ENCODE results near the gene HLCS.

The HLCS gene

DNA sequence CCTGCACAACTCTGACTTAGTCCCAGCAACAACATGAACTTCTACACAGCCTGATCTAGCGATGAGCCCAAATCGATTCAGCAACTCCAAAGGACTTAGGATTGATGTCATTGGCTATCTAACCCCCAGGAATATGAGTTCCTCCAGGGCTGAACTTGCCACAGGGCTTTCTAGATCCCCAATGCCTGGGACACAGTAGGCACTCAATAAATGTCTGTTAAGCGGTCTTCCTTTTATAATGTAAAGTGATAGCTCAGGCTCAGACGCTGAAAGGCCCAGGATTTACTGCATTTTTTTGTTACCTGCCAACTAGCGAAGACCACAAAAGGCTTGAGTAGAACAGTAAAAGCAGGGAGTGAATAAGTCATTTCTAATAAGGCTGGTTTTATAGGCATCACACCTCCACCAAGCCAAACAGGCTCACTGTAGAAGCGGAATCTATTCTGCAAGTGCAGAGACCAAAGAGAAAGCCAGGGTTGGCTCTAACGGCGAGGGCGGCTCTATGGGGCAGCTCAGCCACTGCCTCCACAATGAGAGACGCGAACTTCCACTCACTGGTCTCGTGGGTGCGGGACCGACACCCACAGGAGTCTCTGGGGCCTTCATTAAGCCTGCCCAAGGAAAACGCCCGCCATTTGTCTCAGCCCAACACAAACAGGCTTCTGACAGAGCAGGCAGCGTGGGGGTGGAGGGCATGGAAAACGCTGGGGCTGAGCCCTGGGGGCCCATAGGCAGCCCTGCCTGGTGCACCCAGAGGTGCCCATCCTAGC is 52.0 kb downstream of the HLCS start:
- H3K9me3 ChIP-seq (ENCODE audit: severe bottlenecking) = no peaks in the 10 kb centered on the region
- H3K27ac ChIP-seq = no peak overlapping the region
- no peaks in the 10 kb centered on the region; the same call in 1 of the 2 replicates for H3K36me3 ChIP-seq
- no peaks in the 10 kb centered on the region for H3K27me3 ChIP-seq (ENCODE audit: insufficient read depth, low read depth, severe bottlenecking)
- DNase-seq = no peak
- TF ChIP-seq, protein P1, sequence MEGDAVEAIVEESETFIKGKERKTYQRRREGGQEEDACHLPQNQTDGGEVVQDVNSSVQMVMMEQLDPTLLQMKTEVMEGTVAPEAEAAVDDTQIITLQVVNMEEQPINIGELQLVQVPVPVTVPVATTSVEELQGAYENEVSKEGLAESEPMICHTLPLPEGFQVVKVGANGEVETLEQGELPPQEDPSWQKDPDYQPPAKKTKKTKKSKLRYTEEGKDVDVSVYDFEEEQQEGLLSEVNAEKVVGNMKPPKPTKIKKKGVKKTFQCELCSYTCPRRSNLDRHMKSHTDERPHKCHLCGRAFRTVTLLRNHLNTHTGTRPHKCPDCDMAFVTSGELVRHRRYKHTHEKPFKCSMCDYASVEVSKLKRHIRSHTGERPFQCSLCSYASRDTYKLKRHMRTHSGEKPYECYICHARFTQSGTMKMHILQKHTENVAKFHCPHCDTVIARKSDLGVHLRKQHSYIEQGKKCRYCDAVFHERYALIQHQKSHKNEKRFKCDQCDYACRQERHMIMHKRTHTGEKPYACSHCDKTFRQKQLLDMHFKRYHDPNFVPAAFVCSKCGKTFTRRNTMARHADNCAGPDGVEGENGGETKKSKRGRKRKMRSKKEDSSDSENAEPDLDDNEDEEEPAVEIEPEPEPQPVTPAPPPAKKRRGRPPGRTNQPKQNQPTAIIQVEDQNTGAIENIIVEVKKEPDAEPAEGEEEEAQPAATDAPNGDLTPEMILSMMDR (IDR thresholded peaks at IDR 0.05; ENCODE audit: low read depth, low read length) = no peak
- H3K4me3 ChIP-seq (ENCODE audit: low read depth, low read length) = no peak overlapping the region

DNA sequence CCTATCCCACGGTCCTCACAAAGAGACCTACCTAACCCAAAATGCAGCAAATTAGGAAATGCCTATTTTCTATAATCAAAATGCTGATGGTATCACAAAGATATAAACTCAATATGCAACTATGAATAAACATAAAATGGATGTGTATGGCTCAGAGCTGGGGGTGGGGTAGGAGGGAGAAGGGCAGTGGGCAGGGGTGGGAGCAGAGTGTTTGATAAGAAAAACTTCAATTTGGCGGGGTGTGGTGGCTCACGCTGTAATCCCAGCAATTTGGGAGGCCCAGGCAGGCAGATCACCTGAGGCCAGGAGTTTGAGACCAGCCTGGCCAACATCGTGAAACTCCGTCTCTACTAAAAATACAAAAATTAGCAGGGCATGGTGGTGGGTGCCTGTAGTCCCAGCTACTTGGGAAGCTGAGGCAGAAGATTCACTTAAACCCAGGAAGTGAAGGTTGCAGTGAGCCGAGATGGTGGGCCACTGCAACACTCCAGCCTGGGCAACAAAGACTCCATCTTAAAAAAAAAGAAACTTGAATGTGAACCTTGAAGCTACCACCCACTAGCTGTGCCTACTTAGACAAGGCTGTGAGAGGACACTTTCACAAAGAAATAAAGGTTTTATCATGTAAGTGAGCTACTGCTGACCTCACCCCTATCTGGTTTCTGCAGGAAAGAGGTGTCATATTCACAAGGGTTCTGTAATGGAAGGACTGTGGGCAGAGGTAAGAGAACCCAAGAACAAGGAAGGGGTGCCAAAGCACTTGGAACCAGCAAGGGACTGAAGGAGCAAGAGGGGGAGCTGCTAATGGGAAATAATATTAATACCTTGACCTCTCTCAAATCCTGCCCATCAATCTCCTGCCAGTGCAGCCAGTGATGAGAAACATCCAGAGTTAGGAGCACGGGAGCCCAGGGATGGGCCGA is 53.0 kb downstream of the HLCS start:
- H3K27me3 ChIP-seq (ENCODE audit: insufficient read depth, low read depth, severe bottlenecking) = no peaks in the 10 kb centered on the region
- DNase-seq = no peak
- no peaks in the 10 kb centered on the region for H3K9me3 ChIP-seq (ENCODE audit: severe bottlenecking)
- H3K4me3 ChIP-seq (ENCODE audit: low read depth, low read length) = no peak overlapping the region
- H3K36me3 ChIP-seq = no peaks in the 10 kb centered on the region; the same call in 1 of the 2 replicates
- TF ChIP-seq, protein P1 (IDR thresholded peaks at IDR 0.05; ENCODE audit: low read depth, low read length) = no peak
- H3K27ac ChIP-seq = no peak overlapping the region

DNA sequence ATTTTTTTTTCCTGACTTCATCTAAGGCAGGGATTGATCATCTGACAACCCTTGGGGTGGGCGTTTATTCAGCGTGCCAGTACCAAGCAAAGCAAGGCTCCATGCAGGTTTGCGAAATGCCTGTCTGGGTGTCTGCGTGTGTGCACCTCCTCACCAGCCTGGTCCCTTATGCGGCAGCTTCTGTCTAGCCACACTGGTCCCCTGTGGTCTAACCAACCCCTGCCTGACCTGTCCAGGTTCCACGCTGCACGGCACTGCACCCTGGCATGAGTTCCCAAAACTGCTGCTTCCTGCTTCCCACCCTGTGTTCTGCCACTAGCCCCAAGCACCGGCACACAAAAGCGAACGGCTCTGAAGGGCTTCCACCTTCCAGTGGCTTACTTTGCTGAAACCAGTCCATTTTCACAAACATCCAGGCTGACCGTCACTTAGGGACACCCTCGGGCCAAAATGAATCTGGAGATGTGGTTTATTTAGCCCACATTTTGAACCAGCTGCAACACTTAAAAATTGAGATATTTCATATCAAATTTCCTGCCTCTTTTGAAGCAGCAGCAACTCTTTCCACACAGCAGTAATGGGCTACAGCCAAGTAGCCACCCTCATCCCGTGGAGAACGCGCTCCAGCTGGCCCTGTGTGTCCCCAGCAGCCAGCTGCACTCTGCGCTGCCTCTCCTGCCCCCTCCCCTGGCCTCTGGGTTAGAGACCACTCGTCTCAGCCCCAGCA is 55.7 kb downstream of the HLCS start:
- Histone ChIP-seq H3K27me3 (ENCODE audit: insufficient read depth, low read depth, severe bottlenecking) (no peaks in the 10 kb centered on the region), H3K27ac (no peak overlapping the region), H3K36me3 (no peaks in the 10 kb centered on the region; the same call in 1 of the 2 replicates), H3K4me3 (ENCODE audit: low read depth, low read length) (no peak overlapping the region), H3K9me3 (ENCODE audit: severe bottlenecking) (no peaks in the 10 kb centered on the region)
- DNase-seq = no peak
- TF ChIP-seq, protein P1 (IDR thresholded peaks at IDR 0.05; ENCODE audit: low read depth, low read length) = no peak

DNA sequence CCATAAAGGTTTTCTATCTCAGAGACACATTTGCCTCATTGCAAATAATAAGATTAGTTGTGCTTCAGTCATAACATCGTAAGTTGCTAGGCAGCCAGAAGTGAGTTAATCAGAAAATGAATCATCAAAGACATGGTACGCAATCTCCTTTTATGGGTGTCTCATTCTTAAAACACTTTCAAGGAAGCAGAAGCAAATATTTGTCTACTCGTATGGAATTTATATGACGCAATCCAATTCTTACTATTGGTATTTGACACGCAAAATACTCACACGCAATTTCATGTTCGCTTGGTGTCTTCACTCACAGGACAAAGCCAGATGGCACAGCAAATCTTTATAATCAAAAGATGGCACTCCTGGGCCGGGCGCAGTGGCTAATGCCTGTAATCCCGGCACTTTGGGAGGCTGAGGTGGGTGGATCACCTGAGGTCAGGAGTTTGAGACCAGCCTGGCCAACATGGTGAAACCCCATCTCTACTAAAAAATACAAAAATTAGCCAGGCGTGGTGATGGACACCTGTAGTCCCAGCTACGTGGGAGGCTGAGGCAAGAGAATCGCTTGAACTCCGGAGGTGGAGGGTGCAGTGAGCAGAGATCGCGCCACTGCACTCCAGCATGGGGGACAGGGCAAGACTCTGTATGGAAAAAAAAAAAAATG is 56.4 kb downstream of the HLCS start:
- Histone ChIP-seq H3K27ac (no peak overlapping the region), H3K27me3 (ENCODE audit: insufficient read depth, low read depth, severe bottlenecking) (no peaks in the 10 kb centered on the region), H3K36me3 (no peaks in the 10 kb centered on the region; the same call in 1 of the 2 replicates), H3K4me3 (ENCODE audit: low read depth, low read length) (no peak overlapping the region), H3K9me3 (ENCODE audit: severe bottlenecking) (no peaks in the 10 kb centered on the region)
- no peak for DNase-seq
- TF ChIP-seq, protein P1 (IDR thresholded peaks at IDR 0.05; ENCODE audit: low read depth, low read length) = no peak

DNA sequence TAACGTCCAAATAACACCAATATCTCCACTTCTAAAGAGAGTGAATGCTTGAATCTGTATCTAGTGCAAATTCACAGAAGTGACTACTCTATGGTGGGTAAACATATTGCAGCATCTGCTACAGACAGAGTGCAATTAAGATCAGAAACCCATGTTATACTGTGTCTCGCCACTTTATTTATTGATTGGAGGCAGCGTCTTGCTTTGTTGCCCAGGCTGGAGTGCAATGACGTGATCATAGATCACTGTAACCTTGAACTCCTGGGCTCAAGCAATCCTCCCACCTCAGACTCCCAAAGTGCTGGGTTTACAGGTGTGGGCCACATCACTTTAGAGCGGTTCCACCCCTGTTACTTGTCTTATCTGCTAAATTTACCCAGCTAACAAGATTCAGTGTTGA is 57.0 kb downstream of the HLCS start:
- TF ChIP-seq, protein P1 (IDR thresholded peaks at IDR 0.05; ENCODE audit: low read depth, low read length) = no peak
- Histone ChIP-seq H3K27me3 (ENCODE audit: insufficient read depth, low read depth, severe bottlenecking) (no peaks in the 10 kb centered on the region), H3K4me3 (ENCODE audit: low read depth, low read length) (no peak overlapping the region), H3K27ac (no peak overlapping the region), H3K9me3 (ENCODE audit: severe bottlenecking) (no peaks in the 10 kb centered on the region), H3K36me3 (no peaks in the 10 kb centered on the region; the same call in 1 of the 2 replicates)
- no peak for DNase-seq

Measured in WERI-Rb-1 (cell line).